Effector CD8-positive, alpha-beta T cell (primary cell): Measurements from ENCODE around the gene LDB3.
"Not testable (repeated sequence)": the region's sequence is repeated elsewhere in the genome, so short reads cannot be mapped to it uniquely, and the experiment has no call there.

Source experiments
- DNase-seq: peaks from one replicate; lab custom pipeline; 2025; lab: John Stamatoyannopoulos, UW

LDB3 gene

DNA sequence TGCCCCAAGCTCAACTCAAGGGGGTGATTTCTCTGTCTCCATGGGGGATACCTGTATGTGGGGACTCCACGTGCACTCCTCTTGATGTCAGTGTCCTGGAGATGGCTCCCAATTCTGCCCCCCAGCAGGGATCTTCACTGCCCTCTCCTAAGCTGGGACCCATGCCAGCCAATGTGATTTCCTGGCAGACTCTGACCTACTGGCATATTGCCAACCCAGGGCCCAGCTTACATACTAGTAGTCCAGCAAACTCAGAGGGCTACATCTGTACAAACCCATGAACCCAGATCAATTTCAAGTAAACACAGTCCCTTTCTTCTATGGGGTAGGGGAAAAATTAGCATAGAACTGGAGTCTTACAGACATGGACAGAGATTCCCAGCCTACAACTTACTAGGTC is 61.9 kb downstream of the LDB3 start:
- DNase-seq = no peak

DNA sequence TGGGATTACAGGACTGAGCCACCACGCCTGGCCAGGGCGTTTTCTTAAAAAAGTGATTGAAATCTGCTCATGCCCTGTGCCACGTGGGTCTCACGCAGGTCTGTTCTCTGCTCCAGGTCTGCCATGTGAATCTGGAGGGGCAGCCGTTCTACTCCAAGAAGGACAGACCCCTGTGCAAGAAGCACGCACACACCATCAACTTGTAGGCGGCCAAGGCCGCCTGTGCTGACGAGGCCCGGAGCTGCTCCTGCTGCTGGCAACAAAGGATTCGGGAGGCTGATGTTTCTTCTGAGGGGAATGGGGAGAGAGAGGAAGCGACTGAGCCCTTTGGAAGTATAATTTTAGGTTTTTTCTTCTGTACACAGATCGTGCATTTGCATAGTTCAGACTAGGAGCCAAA is 64.5 kb downstream of the LDB3 start:
- DNase-seq = no peak

DNA sequence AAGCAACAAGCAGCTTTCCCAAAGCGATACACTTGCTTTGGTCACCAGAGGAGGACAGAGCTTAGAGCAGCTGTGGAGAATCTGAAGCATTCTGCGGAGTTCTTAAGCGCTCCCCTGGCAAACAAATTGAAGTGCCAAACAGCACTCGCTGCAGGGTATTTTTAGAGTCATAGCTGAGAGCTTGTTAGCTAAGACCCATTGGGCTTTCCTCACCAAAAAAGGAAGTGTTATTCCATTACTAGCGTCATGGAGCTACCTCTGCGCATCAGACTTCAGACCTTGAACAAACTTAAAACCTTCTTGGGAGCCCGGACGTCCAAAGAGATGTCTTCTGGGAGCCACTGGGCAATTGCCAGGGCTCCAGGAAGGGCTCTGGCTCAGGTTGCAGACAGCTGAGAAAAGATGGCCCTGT is 65.0 kb downstream of the LDB3 start:
- no peak for DNase-seq

DNA sequence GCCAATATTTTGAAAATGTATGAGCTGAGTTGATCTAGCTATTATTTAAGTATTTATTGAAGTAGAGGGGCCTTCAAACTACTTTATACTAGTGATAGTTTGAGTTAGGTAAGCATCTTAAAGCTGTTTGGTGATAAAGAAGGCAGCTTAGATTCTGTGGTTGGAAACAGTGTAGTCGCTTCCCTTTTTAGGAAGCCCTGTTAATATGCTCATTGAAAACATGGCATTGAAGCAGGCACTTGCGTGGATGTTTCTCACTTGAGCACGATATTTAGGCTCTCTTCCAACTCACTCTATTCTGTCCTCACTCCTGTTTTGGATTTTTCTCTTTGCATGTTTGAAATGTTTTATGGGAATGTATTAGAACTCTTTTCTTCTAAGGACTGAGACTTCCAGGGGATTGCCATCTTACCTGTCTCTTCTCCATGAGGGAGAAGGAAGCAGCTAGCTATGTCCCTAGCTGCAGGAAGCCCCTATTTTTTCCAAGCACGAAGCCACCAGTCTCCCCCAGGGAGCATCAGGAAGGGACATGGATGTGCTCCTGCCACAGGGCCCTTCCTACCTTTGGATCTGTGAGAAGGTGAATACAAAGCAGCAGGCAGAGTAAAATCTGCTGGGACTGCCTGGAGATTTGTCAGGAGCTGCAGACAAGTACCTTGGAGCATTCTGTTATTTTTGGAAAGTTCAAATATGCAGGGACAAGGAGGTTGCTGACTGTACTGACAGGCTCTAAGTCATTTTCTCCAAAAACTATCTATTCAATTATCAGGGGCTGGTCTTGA is 66.1 kb downstream of the LDB3 start:
- no peak for DNase-seq

DNA sequence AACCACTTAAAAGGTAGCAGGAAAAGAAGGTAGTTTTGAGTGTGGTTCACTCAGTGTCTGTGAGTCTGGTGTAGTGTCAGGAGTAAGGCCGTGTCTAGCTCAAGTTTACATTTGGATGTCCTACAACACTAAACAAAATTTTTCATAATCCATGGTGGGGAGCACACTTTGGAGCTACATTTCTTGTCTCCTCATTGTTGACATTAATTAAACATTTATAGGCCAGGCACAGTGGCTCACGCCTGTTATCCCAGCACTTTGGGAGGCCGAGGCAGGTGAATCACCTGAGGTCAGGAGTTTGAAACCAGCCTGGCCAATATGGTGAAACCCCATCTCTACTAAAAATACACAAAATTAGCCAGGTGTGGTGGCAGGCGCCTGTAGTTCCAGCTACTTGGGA is 67.0 kb downstream of the LDB3 start:
- DNase-seq = not testable (repeated sequence)

DNA sequence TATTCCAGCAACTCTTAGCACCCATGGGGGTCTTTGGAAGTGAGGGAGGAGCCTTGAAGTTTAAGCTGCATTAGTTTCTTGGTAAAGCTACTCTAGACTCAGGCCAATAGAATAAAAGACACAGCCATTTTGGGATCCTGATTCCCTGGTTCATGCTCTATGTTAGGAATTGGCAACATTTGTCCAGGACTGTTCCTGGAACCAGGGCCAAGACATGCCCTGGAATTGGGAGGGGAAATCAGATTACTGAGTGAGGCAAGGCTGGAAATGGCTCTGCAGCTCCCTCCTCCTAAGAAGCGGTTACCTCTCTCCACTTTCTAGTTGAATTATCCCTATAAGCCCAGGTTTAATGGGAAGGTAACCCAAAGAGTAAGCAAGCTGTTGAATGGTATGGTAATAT is 73.9 kb downstream of the LDB3 start:
- no peak for DNase-seq

DNA sequence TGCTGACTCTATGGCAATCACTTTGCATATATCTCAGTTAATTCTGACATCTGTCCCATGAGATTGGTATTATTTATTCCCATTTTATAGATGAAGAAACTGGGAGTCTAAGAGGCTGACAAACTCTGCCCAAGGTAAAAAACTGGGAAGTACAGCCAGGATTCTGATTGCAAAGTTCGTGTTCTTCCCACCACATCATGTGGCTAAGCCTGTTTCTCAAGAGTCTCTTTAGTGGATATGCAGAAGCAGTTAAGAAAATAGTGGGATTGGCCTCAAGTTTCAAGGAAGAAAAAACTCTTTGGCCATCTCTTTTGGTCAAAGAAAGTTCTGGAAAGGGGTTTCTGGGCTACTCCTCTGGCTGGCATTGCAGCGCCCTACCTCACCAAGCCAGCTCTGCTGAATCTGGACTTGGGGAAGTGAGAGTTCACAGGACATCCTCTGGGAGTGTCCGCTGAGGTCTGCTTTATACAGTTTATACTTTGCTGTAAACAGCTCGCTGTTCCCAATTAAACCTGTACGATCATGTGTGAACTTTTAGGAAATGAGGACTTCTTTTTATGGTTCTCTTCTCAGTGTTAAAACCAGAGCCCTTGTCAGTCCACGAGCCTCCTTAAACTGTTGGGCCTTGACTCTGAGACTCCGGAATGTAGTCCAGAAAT is 75.9 kb downstream of the LDB3 start:
- no peak for DNase-seq

DNA sequence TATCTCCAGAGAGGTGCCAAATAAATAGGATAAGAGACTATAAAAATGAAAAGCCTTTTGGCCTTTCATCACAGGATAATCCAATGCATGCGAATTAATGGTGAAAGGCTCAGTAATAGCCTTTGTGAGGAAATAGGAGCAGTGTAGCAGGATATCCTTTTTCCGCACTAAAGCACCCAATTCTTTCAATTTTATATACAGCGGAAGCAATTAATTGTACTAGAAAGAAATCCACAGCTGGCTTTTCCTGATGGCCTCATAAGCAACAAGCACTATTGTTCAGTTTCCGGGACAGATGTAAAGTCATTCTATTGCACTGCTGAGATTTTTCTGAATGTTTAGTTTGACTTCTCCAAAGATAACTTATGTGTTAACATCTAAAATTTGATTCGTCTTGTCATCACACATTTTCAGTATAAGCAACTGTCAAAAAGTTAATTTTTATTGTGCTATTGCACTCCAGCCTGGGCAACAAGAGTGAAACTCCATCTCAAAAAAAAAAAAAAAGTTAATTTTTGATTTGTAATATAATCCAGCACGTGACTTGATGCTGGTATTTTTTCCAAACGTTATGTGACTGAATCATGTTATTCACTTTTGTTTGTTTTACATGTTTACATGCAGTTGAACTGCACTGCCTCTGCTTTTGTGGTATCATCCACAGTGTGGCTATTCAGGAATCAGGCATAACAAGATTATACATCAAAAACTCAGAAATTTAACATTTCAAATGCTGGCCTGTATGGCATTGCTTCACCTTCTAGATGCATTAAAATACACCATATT is 79.7 kb downstream of the LDB3 start:
- DNase-seq = no peak

DNA sequence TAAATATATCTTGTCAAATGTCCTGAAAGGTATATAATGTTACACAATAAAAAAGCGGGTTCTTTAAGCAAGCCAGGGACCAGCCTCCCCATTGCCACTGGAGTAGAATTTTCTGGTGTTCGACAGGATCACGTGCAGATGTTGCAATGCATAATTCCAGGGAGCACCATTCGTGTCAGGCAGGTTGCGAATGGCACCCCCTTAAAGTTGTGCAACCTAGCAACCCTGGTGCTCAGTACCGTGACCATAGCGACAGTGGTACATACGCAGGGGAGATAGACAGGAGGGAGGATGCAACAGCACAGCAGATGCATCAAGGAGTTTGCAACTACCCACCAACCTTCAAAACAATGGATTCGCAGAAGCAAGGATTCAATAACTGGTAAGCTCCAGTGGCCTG is 81.5 kb downstream of the LDB3 start:
- DNase-seq = no peak

DNA sequence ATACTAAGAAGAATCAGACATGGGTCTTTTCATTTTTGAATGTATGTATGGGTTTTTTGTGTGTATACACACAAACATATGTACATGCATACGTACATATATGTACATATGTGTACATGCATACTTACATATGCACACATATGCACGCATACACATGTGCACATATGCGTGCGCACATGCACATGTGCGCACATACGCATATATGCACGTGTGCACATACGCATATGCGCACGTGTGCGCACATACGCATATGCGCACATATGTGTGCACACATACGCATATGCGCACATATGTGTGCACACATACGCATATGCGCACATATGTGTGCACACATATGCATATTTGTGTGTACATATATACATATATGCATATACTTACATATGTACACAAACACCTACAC is 83.2 kb downstream of the LDB3 start:
- no peak for DNase-seq

DNA sequence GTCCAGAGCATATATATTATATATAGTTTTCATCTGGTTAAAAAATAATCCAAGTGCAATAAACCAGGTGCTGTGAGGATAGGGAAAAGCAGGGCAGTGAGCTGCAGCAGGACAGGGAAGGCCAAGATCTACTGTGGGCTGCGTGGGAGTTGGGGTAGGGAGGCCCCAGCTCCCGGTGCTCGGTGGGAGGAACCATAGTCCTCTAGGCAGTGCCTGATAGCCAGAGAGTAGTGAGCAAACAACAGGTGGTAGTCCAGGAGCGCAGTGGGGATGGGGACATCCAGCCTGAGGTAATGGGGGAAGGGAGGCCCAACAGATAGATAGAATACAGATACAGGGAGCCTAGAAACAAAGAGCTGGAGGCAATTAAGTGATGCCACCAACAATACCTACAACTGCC is 84.0 kb downstream of the LDB3 start:
- DNase-seq = no peak

DNA sequence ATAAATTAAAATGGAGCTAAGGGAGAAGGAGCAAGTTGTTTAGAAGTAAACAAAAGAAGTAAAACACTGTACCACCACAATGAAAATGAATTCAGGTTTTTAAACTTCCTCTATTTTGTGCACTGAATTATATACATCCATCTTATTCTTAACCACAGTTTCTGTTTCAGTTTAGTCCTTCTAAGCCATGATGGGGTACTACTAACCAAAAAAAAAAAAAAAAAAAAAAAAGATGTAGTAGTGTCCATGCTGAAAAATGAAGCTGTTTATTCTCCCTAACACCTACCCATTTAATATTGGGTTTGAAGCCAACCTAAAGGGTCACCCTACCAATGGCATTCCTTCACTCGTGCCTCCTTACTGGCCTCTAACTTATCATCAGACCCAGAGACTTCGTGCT is 84.7 kb downstream of the LDB3 start:
- DNase-seq = no peak

DNA sequence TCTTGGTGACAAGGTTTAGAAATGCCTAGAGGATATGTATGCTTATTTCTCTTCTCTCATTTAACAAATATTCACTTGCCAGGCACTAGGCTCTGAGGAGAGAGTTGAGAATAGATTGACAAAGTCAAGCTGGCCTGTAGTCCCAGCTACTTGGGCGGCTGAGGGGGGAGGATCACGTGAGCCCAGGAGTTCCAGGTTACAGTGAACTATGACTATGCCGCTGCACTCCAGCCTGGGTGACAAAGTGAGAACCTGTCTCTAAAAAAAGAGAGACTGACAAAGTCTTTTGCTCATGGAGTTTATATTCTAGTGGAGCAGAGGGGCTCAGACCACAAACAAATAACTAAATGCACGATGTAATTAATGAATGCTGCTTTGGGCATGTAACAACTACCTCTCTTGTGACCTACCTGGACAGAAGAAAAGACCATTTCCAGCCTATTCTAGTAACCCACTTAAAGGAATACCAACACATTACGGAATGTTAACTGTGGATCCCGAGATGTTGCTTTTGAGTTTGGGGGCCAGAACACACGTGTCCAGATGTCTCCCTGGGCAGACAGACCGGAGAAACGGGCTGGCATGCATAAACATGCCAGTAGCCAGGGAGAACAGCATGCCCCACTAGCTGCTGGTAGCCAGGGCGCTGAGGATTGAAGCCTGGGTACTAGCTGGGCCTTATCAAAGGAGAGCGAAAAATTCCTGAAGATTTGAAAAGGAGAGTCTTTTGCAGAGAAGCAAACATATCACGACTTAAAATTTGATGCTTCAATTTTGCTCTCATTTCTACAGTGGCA is 85.5 kb downstream of the LDB3 start:
- DNase-seq = no peak

DNA sequence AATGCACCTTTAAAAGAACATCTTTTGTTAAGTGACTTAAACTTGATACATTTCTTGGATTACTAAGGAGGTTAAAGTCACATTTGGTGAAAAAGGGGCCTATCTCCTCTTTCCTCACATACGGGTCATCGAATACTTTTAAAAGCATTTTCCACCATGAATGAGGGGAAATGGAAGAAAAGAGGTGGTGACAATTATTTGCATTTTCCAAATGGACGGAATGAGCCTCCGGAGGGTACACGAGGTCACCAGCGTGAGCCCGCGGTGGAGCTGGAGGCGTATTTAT is 87.1 kb downstream of the LDB3 start:
- DNase-seq = no peak

DNA sequence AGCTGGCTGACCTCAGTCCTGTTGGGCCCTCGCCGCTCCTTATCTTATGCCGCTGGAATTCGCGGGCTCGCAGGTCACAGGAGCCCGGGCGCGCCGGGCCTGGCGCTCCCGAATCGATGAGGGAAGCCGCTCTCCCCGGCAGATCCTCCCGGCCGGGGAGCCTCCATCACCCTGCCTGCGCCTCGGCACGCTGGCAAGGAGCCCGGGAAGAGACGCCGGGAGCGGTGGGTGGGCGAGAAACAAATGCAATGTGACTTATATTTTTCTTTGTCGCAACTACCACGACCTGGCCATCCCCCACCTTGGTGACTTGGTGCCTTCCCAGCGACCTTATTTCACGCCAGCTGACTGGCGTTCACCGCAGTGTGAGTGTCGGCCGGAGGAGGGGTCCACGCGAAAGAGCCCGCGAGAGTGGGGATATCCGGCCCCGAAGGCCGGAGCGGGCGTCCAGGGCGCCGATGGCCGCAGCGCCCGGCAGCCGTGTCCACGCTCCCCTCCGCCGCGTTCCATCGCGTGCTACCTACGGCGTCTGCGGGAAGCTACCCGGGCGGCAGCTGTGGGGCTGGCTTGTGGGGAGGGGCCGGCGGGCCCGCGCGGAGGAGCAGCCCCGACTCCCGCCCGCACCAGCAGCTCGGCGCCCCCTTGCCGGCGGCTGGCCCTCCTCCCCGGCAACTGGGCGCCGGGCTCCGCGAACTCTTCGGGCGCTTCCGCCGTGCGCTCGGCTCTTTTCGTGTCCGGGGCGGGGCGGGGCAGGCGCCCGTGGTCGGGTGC is 87.6 kb downstream of the LDB3 start:
- DNase-seq = peak; percentile 74

DNA sequence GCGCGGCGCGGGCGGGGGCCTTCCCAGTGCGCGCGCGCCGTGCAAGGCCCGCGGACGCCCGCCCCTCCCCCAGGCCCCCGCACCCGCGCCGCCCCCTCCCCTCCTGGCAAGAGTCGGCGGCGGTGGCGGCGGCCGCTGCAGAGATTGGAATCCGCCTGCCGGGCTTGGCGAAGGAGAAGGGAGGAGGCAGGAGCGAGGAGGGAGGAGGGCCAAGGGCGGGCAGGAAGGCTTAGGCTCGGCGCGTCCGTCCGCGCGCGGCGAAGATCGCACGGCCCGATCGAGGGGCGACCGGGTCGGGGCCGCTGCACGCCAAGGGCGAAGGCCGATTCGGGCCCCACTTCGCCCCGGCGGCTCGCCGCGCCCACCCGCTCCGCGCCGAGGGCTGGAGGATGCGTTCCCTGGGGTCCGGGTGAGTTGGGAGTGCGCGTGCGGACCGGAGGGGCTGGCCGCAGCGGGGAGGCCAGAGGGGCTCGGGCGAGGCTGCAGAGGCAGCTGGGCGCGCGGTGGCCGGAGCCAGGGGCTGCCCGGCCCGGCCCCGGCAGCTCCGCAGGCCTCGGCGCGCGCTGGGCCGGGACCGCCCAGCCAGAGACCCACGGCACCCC is 88.3 kb downstream of the LDB3 start, which contains the start of gene BMPR1A:
TSS of gene BMPR1A (plus strand) at position 109 of the 602 bp plus-strand sequence. CDS start 119,400 bp downstream, outside the sequence.
- DNase-seq = no peak

DNA sequence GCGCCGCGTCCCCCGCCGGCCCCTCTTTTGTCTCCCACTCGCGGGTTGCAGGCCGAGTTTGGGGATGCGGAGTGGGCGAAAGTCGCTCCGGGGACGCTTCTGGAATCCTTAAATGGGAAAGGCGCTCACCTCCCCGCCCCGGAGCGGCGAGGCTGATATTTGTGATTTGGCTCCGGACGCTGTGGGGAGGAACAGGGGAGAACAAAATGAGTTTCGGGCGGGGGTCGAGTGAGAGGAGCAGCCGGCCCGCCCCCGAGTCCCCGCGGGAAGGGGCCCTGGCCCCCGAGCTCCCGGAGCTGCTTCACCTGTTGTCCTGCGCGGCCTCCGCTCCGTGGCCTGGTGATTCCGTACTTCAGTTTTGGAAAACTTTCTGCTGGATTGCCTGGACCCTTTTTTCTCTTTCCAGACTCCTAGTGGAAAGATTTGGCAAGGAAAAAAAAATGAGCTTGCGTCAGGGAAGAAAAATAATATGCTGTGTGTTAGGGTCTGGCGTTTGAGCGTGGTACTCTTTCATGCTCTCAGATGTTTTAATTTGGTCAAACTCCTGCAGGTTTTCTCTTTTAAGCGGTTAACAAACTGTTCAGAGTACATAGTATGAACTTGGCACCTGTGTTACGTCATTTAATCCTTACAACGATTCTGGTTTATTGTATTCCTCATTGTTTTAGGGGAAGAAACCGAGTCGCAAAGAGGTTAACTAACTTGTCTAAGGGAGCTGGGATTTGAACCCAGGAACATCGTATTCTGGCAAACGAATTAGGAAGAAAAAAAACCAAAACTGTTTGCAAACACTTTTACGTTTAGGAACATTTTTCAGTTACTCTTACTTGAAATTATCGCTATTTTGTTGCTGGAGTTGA is 89.0 kb downstream of the LDB3 start:
- DNase-seq = no peak

DNA sequence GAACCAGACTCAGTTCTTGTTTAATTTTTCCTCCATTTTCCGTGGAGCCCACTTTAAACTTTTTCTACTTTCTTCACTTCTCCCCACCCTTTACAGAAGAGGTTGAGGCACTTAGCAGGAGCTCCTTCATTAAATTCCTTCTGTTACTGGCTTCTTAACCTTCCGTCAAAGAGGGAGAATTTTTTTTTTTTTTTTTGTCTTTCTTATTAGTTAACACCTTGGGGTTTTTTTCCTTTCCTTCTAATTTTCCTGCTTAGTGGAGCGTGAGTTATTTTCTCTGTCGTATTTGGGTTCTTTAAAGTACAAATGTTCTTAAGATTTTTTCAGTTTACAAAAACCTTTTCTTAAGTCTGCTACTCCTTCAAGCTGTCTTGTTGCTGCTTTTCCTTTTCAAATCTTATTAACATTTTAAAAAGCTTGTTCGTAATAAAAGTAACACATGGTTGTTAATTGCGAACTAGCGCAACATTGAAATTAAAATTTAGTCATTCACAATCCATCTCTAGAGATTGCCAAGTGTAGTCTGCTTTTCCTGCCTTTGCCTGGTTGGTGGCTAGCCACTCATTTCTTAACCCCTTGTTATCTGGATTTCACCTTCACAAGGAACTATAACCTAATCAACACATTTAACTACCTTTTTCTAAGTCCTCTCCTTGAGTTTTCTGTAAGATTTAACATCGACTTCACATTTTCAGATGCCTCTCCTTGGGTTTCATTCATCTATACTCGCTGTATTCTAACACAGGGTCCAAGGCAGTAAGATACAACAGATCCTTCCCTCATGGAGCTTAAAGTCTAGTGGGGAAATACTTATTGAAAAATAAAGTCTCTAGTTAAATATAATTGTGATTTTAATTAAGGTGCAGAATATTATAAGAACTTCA is 90.1 kb downstream of the LDB3 start:
- DNase-seq = no peak

DNA sequence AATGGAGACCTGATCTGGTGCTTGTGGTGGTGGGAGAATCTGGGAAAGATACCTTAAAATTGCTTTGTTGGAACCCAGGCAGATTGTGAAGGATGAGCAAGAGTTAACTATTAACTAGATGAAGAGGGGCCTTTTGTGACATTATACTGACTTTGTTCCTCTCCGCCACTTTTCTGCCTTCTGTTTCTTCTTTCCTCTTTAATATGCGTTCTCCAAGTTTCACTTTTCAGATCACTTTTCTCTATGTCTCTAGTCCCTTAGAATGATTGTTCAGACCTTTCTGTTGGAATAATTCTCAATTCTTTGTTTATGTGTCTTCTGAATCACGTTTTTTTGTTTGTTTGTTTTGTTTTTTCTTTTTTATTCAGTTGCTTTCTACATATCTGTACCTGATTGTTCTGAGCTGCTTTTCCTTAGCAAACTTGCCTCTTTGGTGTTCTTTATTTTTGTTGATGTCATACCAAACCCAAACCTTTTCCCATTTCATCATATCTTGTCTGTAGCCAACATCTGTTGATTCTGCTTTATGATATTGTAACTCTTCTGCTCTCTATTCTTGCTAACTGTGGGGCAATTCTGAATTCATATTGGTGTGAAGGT is 90.9 kb downstream of the LDB3 start:
- DNase-seq = no peak
